HG02610 (cell line): Measurements from ENCODE around the gene SOX10.
"Not testable (repeated sequence)": the region's sequence is repeated elsewhere in the genome, so short reads cannot be mapped to it uniquely, and the experiment has no call there.

ENCODE experiments used
- ATAC-seq: cut with Tn5 transposase; IDR thresholded peaks from one replicate; pipeline ENCODE4 v1.9.1; 2021; ENCODE audit warnings: mild to moderate bottlenecking, moderate library complexity; ENCODE audit not compliant: unreplicated experiment

Gene SOX10

GRCh38 chr22:37986371-37986770, 2.0 kb upstream of the SOX10 start:
- ATAC-seq = no peak

GRCh38 chr22:37985751-37986281, 1.5 kb upstream of the SOX10 start:
- no peak for ATAC-seq

- ATAC-seq = no peak
Observed at GRCh38 chr22:37985050-37985585, 763 bp upstream of the SOX10 start.

- no peak for ATAC-seq
Observed at GRCh38 chr22:37982938-37983859, 1.2 kb downstream of the SOX10 start.

- no peak for ATAC-seq
Observed at GRCh38 chr22:37982151-37982785, 2.1 kb downstream of the SOX10 start.

GRCh38 chr22:37981282-37982011, 2.9 kb downstream of the SOX10 start:
- ATAC-seq = no peak

GRCh38 chr22:37979782-37980181, 4.6 kb downstream of the SOX10 start:
- no peak for ATAC-seq

GRCh38 chr22:37976547-37976946, 7.8 kb downstream of the SOX10 start:
- ATAC-seq = no peak

GRCh38 chr22:37976022-37976421, 8.3 kb downstream of the SOX10 start:
- ATAC-seq = not testable (repeated sequence)

- ATAC-seq = no peak
Observed at GRCh38 chr22:37975153-37975552, 9.2 kb downstream of the SOX10 start.

- ATAC-seq = no peak
Observed at GRCh38 chr22:37973271-37974170, 10.8 kb downstream of the SOX10 start.

GRCh38 chr22:37972527-37972926, 11.8 kb downstream of the SOX10 start:
- ATAC-seq = no peak

- no peak for ATAC-seq
Observed at GRCh38 chr22:37971475-37972434, 12.6 kb downstream of the SOX10 start.

GRCh38 chr22:37970864-37971263, 13.5 kb downstream of the SOX10 start:
- ATAC-seq = no peak

- no peak for ATAC-seq
Observed at GRCh38 chr22:37968452-37969251, 15.7 kb downstream of the SOX10 start.

GRCh38 chr22:37967637-37968451, 16.5 kb downstream of the SOX10 start:
- no peak for ATAC-seq

GRCh38 chr22:37967147-37967546, 17.2 kb downstream of the SOX10 start:
- no peak for ATAC-seq
